GM21390 (cell line): ENCODE results near the gene EPX.
"Not testable (repeated sequence)": the region's sequence is repeated elsewhere in the genome, so short reads cannot be mapped to it uniquely, and the experiment has no call there.

Source experiments
- ATAC-seq: cut with Tn5 transposase; IDR thresholded peaks from one replicate; pipeline ENCODE4 v1.9.1; 2021; ENCODE audit not compliant: unreplicated experiment

EPX gene, protein sequence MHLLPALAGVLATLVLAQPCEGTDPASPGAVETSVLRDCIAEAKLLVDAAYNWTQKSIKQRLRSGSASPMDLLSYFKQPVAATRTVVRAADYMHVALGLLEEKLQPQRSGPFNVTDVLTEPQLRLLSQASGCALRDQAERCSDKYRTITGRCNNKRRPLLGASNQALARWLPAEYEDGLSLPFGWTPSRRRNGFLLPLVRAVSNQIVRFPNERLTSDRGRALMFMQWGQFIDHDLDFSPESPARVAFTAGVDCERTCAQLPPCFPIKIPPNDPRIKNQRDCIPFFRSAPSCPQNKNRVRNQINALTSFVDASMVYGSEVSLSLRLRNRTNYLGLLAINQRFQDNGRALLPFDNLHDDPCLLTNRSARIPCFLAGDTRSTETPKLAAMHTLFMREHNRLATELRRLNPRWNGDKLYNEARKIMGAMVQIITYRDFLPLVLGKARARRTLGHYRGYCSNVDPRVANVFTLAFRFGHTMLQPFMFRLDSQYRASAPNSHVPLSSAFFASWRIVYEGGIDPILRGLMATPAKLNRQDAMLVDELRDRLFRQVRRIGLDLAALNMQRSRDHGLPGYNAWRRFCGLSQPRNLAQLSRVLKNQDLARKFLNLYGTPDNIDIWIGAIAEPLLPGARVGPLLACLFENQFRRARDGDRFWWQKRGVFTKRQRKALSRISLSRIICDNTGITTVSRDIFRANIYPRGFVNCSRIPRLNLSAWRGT

DNA sequence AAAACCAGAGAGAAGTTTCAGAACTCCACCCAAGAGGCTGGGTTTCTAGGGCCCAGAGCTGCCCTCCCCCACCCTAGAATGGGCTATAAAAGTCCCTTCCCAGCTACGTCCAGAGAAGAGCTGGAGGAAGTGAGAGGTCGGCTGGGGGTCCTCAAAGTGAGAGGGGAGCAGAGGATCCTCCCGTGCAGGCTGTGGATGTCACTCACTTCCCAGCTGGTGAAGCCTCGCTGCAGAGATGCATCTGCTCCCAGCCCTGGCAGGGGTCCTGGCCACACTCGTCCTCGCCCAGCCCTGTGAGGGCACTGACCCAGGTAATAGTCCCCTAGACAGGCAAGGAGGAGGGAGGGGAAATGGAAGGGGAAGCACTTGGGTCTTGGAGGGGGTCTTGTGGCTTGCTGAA lies at the start of gene EPX:
Gene EPX, plus strand, starts transcription at position 115 of the 400 bp plus-strand sequence. Its CDS starts 121 bp downstream, at position 236.
- ATAC-seq: no peak

DNA sequence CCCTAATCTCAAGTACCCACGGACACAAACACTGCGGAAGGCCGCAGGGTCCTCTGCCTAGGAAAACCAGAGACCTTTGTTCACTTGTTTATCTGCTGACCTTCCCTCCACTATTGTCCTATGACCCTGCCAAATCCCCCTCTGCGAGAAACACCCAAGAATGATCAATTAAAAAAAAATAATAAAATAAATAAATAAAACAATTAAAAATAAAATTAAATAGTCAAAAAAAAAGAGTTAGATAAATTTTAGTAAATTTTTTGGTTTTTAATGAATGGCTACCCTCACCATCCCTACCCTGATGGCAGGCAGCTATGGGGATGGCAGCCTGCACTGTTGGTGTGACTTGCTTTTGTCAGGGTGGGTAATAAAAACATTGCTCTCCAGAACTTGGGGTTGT lies 49.2 kb upstream of the EPX start:
- ATAC-seq: not testable (repeated sequence)

DNA sequence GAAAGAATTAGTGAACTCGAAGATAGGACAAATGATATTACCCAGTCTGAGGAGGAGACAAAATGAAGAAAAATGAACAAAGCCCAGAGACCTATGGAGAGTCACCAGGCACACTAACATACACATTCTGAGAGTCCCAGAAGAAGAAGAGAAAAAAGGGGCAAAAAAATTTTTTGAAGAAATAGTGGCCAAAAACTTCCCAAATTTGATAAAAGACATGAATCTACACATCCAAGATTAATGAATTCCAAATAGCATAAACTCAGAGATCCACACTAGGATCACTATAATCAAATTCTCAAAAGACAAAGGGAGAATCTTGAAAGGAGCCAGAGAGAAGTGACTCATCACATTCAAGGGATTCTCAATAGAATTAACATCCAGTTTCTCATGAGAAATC lies 47.7 kb upstream of the EPX start:
- ATAC-seq: no peak

DNA sequence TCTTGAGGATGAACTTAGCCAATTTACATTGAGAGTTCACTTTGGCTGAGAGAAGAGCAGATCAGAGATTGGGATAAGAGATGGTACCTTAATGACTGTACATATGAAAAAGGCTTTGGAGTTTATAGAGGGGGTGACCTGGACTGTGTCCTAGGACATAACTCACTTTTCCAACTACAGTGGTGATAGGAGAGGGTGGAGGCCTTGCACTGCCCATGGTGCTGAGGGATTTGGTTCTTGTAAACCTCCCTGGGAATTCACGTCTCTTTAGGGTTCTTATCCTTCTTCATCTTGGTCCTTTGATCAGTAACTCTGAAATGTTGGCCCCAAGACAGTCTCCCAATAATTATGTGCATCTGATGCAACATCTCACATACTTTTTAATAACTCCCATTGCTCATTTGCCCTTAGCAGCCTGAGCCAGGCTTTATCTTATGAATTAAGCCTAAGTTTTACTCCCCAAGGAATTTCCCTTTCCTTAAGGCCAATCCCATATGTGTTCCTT lies 44.5 kb upstream of the EPX start, which contains the start of gene OR4D1:
Gene OR4D1, plus strand, starts transcription at position 455 of the 505 bp plus-strand sequence. CDS start 6,770 bp downstream, outside the sequence.
- ATAC-seq: no peak

DNA sequence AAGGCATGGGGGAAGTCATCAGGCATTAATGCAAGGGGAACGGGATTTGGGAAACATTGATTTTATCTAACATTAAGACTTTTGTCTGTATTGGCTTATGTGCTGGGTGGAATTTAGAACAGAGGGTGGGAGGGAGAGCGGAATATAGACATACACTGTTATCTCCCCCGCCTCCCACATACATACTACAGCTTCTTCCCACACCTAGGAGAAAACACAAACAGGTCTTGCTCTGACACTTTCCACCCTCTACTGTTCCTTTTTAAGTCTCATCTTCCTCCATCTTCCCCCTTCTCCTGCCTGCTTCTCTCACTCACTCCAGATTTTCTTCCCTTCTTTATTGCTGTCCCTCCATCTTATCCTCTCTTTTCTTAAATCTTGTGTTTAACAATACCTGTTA lies 43.9 kb upstream of the EPX start:
- no peak for ATAC-seq

DNA sequence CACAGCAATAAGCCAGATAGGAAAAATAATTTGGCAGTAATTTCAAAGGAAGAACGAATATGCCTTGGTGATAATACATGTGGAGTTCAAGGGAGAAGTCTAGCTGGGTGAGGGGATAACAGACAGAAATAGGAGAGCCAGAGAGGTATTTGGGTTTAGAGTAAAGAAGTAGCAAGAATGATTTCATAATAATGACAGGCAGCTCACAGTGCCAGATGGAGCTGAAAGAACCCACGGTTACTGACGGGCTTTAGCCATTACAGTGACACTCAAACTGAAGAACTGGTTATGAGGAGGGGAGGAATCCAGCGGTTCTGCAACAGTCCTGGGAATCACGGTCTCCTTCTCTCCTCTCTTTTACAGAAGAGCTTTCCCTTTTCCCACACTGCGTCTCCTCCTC lies 42.1 kb upstream of the EPX start:
- ATAC-seq: no peak

DNA sequence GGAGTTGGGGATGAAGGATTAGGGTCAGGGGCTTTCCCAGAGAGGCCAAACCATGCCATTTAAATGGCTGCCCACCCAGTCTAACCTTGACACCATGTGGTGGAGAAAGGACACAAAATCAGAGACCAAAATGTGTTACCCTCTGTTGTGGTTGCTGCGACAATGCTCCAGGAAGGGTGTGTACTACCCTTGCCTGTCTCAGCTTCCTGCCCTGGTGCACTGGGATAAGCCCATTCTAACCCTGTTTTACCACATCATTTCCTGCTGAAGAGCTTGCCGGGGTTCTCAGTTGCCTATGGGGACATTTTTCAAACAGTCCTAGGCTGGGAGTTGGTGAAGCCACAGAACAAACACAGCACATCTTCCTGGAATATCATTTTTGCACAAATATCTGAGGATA lies 39.5 kb upstream of the EPX start:
- no peak for ATAC-seq

DNA sequence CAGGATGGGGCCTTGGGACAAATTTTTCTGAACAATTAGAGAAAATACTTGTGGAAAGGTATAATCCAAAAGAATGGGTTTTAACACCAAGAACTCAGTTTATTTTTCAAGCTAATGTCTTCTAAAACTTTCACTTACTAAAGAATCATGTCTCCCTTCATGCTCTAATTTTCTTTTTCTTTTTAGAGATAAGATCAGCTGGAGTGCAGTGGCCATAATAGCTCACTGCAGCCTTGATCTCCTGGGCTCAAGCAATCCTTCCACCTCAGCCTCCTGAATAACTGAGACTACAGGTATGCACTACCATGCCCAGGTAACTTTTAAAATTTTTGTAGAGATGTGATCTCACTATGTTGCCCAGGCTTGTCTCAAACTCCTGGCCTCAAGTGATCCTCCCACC lies 38.9 kb upstream of the EPX start:
- ATAC-seq: no peak

DNA sequence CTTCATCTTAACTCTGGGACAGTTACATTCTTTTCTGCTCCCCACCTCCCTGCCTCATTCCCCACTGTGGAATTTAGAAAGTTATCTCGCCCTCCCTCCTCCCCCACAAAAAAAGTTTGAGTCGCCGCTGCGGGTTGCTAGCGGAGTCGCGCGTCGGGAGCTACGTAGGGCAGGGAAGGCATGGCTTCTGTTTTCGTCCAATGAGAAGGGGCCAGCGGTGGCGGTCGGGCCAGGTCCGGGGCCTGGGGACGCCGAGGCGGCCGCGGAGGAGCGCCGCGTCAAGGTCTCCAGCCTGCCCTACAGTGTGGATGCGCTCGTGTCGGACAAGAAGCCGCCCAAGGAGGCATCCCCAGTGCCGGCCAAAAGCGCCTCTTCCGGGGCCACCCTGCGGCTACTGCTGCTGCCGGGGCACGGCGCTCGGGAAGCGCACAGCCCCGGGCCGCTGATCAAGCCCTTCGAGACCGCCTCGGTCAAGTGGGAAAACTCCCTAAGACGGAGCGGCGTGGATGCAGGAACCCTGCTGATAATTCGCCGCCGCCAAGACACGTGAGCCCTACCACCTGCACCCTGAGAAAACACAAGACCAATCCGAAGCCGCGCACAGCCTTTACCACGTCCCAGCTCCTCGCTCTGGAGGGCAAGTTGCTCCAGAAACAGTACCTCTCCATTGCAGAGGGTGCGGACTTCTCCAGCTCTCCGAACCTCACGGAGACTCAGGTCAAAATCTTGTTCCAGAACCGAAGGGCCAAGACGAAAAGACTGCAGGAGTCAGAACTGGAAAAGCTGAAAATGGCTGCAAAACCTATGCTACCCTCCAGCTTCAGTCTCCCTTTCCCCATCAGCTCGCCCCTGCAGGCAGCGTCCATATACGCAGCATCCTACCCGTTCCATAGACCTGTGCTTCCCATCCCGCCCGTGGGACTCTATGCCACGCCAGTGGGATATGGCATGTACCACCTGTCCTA lies 35.4 kb upstream of the EPX start:
- ATAC-seq: no peak

DNA sequence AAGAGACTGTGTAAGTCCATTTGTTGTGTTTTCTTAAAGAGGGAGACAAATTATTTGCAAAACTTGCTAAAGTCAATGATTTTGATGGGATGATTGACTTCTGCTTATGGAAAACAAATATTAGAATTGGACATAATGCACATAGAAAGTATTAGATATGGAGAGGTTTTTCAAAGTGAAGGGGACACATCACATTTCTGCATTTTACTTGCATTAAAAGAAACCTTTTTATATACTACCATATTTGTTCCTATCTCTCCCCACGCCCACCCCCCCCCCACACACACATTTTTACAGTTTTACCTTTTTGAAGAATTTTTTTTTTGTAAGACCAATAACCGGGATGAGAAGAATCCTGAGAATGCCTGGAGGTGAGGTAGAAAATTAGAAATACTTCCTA lies 34.3 kb upstream of the EPX start:
- ATAC-seq: no peak

DNA sequence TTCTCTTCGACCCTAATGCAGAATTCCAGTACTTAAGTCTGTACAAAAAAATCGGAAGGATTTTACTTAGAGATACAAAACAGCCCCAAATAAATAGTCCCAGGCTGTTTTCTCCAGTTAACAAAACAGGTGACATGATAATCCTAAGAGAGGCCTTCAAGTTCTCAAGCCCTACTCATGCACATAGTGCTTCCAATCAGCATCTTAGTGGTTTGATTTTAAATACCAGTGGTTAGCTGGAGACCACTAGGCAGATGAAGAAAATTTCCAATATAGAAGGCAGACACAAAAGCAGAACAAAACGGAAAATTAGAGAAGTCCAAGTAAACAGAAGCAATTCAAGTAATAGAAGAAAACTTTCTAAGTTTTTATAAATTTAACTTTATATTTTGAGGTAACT lies 31.0 kb upstream of the EPX start:
- no peak for ATAC-seq

DNA sequence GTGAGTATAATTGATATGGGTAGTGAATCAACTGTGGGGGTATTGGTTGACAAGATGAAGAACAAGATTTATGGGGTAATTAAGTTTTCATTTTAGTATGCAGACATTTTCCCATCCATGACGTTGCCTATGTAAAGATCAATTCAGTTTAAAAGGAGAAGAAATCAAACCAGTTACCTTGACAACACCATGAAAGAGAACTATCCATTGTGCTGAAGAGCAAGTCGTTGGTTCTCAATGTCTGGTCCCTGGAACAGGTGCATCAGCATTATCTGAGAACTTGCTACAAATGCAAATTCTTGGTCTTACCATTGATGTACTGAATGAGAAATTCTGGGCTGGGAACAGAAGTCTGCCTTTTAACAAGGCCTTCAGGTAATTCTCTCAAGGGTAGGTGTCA lies 26.5 kb upstream of the EPX start:
- ATAC-seq: no peak

DNA sequence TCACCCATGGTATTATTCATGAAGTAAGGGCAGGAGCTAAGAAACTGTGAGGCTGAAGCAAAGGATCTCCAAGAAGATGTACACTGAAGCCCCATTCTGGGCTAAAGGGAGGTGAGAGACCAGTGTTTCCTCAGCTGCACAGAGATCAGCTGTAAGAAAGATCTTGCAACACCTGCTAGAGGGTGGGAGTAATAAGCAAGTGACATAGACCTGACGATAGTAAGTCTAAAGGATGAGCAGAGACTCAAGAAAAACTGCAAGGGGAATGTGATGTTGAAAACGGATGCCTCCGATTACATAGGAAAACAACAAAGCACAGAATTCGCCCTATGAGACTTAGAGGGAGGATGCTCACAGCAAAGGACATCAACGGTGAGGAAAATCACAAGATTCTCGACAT lies 25.8 kb upstream of the EPX start, which contains the start of gene OR4D2:
Gene OR4D2, plus strand, starts transcription at position 301 of the 400 bp plus-strand sequence. CDS start 2,674 bp downstream, outside the sequence.
- no peak for ATAC-seq

DNA sequence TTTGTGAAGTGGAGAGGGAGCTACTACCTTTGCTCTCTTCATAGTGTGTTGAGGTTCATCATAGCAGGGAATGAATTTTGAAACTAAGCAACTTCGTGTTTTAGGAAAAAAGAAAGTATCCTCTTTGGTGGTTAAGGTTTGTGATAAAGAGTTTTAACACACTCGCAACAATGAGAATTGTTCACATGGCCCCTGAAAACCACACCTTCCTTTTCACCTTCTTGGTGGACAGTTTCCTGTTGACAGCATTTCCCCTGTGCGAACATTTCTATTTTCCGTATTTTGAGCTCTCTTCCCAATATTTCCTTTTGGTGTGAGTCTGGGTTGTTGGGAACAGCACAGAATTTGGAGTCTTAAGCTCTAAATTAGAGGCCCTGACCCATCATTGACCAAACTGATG lies 21.9 kb upstream of the EPX start:
- no peak for ATAC-seq

DNA sequence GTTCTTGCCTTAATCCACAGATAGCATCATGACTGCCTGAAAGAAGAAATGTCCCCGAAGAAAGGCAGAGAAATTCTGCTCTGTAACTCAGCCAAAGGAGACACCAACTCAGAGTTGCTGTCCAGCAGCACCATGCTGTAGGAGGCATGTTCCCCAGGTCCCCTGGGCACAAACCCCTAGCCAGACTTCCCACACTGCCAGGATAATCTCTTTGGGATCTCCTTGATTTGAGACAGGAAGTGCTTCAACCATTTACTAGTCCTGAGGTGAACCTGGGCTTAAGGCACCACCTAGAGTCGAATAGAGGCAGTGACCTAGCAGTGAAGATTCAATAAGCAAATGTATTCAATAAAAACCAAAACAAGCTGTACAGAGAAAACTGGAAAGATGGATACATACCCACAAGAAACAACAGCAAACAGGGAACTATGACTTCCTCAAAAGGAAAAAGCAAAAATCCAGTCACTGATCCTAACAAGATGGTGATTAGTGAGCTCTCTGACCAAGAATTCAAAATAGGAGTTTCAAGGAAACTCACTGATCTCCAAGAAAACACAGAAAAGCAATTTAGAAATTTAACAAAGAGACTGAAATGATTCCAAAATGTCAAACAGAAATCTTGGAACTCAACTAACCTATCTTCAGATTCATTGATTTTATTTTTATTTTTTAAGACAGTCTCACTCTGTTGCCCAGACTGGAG lies 20.0 kb upstream of the EPX start:
- no peak for ATAC-seq

DNA sequence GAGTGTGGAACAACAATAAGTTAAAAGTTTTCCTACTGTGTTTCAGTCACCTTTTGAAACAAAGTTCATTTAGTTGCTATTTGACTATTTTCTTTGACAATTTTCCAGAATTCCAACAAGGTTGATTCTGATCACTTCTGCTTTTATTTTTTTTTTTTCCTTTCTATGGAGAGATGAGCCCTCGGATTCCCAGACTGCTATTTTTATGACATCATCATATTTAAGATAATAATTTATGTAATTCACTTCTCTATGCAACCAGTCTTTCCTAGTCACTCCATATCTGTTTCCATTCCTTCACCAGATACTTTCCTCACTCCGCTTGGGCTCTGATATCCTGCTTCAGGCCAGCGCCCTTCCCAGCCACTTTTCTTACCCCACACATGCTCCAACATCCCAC lies 17.7 kb upstream of the EPX start:
- ATAC-seq: no peak

DNA sequence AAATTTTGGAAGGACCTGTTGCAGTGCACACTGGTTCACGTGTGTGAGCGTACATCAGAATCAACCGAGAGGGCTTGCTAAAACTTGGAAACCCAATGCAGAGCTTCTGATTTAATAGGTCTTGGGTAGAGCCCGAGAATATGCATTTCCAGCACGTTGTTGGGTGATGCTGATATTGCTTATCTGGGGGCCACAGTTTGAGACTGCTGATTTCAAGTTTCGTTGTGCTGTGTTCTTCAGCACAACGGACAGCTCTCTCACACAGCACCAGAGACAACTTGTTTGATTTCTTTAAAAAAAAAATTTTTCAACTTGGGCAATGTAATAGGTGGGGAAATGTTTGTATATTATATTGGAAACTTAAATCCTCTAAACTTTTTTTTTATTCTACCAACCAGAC lies 16.3 kb upstream of the EPX start:
- no peak for ATAC-seq

DNA sequence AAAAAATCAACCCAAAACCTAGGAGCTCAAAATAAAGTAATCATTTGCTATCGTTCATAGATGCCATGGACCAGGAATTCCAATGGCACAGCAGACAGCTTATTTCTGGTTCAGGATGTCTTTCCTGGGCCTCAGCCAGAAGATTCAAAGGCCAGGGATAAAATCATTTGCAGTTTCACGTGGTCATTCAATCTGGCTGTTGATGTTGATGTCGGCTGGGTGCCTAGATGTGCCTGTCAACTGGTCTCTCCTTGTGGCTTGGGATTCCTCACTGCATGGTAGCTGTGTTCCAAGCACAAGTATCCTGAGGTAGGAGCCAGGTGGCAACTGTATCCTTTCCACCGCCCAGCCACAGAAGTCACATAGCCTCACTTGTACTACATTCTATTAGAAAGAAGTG lies 10.7 kb upstream of the EPX start:
- ATAC-seq: no peak

DNA sequence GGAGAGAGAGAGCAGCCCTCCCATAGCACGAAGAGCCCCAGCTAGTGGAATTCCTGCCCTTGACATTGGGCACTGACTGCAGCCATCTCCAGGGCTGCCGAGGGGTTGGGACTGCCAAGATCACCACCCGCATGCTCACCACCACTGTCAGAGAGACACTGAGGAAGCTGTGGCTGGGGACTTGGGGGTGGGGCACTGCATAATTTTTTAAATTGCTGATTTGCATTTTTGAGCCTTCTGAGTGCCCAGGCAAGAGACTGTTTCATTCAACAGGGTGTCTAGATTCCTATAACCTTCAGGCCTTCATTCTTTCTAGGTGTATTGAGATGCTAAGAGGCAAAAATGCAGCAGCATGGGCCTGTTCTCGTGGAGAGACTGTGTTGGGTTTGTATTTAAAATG lies 9.0 kb upstream of the EPX start:
- ATAC-seq: no peak

DNA sequence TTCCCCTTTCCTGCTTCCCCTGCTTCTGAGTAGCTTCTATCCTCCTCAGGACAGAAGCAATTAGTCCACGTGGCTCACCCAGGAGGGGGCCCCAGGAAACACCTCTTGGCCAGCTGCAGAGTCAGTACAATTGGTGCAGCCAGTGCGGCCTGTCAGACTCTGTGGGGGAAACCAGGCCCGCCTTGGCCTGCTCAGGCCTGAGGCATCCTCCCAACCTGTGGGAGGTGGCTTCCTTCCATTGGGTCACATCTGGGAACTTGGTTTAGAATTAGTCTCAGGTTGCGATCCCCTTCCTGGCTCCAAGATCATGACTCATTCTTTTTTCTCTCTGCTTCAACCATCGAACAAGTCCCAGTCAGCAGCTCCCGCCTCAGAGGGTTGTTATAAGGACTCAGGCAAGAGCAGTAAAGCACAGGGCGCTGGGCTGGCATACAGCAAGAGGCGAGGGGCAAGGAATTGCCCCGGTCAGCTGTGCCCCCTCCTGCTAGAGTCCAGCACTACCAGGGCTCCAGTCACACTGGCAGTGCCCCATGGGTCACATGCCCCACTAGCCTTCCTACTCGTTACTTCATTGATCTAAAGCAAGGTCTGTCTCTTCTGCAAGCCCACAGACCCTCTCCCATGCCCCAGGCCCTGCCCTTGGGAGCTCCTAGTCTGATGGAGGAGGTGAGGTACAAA lies 8.1 kb upstream of the EPX start:
- no peak for ATAC-seq
